Liver (tissue), 9 donors: ENCODE measurements around the gene PACS1. TPM values are rescaled to one million over a fixed set of nuclear protein-coding genes. Genes with fewer than 3 reads are reported as not detected.

ENCODE experiments used
- DNase-seq: peaks from one replicate; pipeline ENCODE4 v3.0.0-alpha.2; 2017; ENCODE audit warnings: low spot score
- H3K27ac ChIP-seq, 2 donors: one replicate each; pipeline ENCODE4 v1.7.0; 2013; ENCODE audit warnings: inconsistent platforms in 2 of 2, low read length in 2 of 2, control low read depth in 1 of 2, low read depth in 1 of 2, mild to moderate bottlenecking in 1 of 2
- H3K27me3 ChIP-seq, 4 donors: one replicate each; pipeline versions ENCODE4 v1.6.1 to v1.7.0; 2013; ENCODE audit warnings: low read length in 3 of 4, inconsistent platforms in 1 of 4, mild to moderate bottlenecking in 1 of 4, moderate library complexity in 1 of 4; ENCODE audit not compliant: control insufficient read depth in 4 of 4, insufficient read depth in 4 of 4
- H3K36me3 ChIP-seq, 4 donors: one replicate each; pipeline versions ENCODE4 v1.6.1 to v1.7.0; 2013; ENCODE audit warnings: low read length in 3 of 4, mild to moderate bottlenecking in 3 of 4, low read depth in 1 of 4, moderate library complexity in 1 of 4; ENCODE audit not compliant: control insufficient read depth in 4 of 4, insufficient read depth in 3 of 4
- H3K4me1 ChIP-seq, 4 donors: one replicate each; pipeline versions ENCODE4 v1.6.1 to v1.7.0; 2013; ENCODE audit warnings: low read length in 3 of 4, mild to moderate bottlenecking in 3 of 4, moderate library complexity in 1 of 4; ENCODE audit not compliant: control insufficient read depth in 4 of 4, insufficient read depth in 4 of 4
- H3K4me3 ChIP-seq, 3 donors: one replicate each; pipeline versions ENCODE4 v1.6.1 to v1.7.0; 2013; ENCODE audit warnings: low read length in 3 of 3, control low read depth in 1 of 3, low read depth in 1 of 3, mild to moderate bottlenecking in 1 of 3
- H3K9ac ChIP-seq, 2 donors: one replicate each; pipeline ENCODE4 v1.7.0; 2013; ENCODE audit warnings: low read length in 2 of 2, mild to moderate bottlenecking in 2 of 2, moderate library complexity in 2 of 2, control low read depth in 1 of 2, low read depth in 1 of 2
- H3K9me3 ChIP-seq, 4 donors: one replicate each; pipeline versions ENCODE4 v1.6.1 to v1.7.0; 2013; ENCODE audit warnings: low read length in 3 of 4; ENCODE audit not compliant: control insufficient read depth in 4 of 4
- ATF3 ChIP-seq: IDR thresholded peaks from 2 replicates; pipeline ENCODE4 v1.6.1; 2016; ENCODE audit warnings: antibody characterized with exemption
- EGR1 ChIP-seq, 2 donors: IDR thresholded peaks; 2 replicates each; pipeline ENCODE4 v1.6.1; 2016 to 2018; ENCODE audit warnings: antibody characterized with exemption in 2 of 2, low read depth in 2 of 2
- FOXA1 ChIP-seq: IDR thresholded peaks from 2 replicates; pipeline ENCODE4 v1.6.1; 2016; ENCODE audit warnings: antibody characterized with exemption
- FOXA2 ChIP-seq: IDR thresholded peaks from 2 replicates; pipeline ENCODE4 v1.6.1; 2016; ENCODE audit warnings: antibody characterized with exemption
- GABPA ChIP-seq, 2 donors: IDR thresholded peaks in 1 of 2; conservative IDR thresholded peaks in 1 of 2; 2 replicates each; pipeline ENCODE4 v1.6.1; 2016; ENCODE audit warnings: antibody characterized with exemption in 2 of 2, mild to moderate bottlenecking in 1 of 2, moderate library complexity in 1 of 2
- HNF4A ChIP-seq, 2 donors: conservative IDR thresholded peaks; 2 replicates each; pipeline ENCODE4 v1.6.1; 2016; ENCODE audit warnings: antibody characterized with exemption in 2 of 2, mild to moderate bottlenecking in 2 of 2
- HNF4G ChIP-seq: IDR thresholded peaks from 2 replicates; pipeline ENCODE4 v1.6.1; 2016; ENCODE audit warnings: antibody characterized with exemption
- JUND ChIP-seq, 2 donors: IDR thresholded peaks; 2 replicates each; pipeline ENCODE4 v1.6.1; 2016; ENCODE audit warnings: antibody characterized with exemption in 2 of 2
- MAX ChIP-seq: IDR thresholded peaks from 2 replicates; pipeline ENCODE4 v1.6.1; 2016; ENCODE audit warnings: antibody characterized with exemption
- NR2F2 ChIP-seq: IDR thresholded peaks from 2 replicates; pipeline ENCODE4 v1.6.1; 2016; ENCODE audit warnings: antibody characterized with exemption
- RAD21 ChIP-seq, 2 donors: IDR thresholded peaks; 2 replicates each; pipeline ENCODE4 v1.6.1; 2016; ENCODE audit warnings: antibody characterized with exemption in 2 of 2, mild to moderate bottlenecking in 2 of 2
- RXRA ChIP-seq, 2 donors: IDR thresholded peaks; 2 replicates each; pipeline ENCODE4 v1.6.1; 2017 to 2018; ENCODE audit warnings: antibody characterized with exemption in 2 of 2, mild to moderate bottlenecking in 1 of 2
- SP1 ChIP-seq: IDR thresholded peaks from 2 replicates; pipeline ENCODE4 v1.6.1; 2018; ENCODE audit warnings: antibody characterized with exemption, mild to moderate bottlenecking
- TAF1 ChIP-seq: conservative IDR thresholded peaks from 2 replicates; pipeline ENCODE4 v1.6.1; 2016; ENCODE audit warnings: antibody characterized with exemption, mild to moderate bottlenecking
- YY1 ChIP-seq: IDR thresholded peaks from 2 replicates; pipeline ENCODE4 v1.6.1; 2016; ENCODE audit warnings: antibody characterized with exemption, mild to moderate bottlenecking
- ZBTB33 ChIP-seq: IDR thresholded peaks from 2 replicates; pipeline ENCODE4 v1.6.1; 2016; ENCODE audit warnings: antibody characterized with exemption
- WGBS: extraction: QIAGEN DNeasy Blood & Tissue Kit; methylation state at CpG from one replicate; pipeline ENCODE4 v1.1.7; 2013; 5-methylcytosine and 5-hydroxymethylcytosine counted together
- polyA plus RNA-seq, 2 donors: library from polyadenylated mRNA; stranded (reverse) in 1 of 2; unstranded in 1 of 2; fragments of 200-250 nt in 1 of 2; fragments of >200 nt in 1 of 2; fragmentation: Nextera tagmentation in 1 of 2; extraction: Ambion mirVana in 1 of 2; gene quantifications; one replicate each; pipeline versions ENCODE4 v1.2.1 to v1.2.3, GENCODE V29; 2013 to 2015
- total RNA-seq, 2 donors: library from RNA; depleted of rRNA; stranded (reverse); fragments of >200 nt; gene quantifications; one replicate each; pipeline ENCODE4 v1.2.3, GENCODE V29; 2014
- TF ChIP-seq, protein P1 (sequence below): IDR thresholded peaks from 2 replicates; pipeline ENCODE4 v1.6.1; 2016; ENCODE audit warnings: antibody characterized with exemption, mild to moderate bottlenecking
- TF ChIP-seq, protein P2 (sequence below): fragments of 150-350 bp; IDR thresholded peaks from 2 replicates; pipeline ENCODE4 v1.5.1; 2017; ENCODE audit warnings: improper control_type of control experiment, low read depth, low read length; ENCODE audit not compliant: missing input control
- donor health status: healthy.
- donor health status: healthy.
- donor health status: healthy.
- donor health status: healthy.
- donor health status: healthy.

PACS1 gene
- total and polyA plus RNA-seq, 4 donors = 2.7 to 9.1 (median 7.3) TPM

GRCh38 chr11:66186470-66186869, 116.4 kb downstream of the PACS1 start:
- H3K27ac ChIP-seq = no peak overlapping the region
- TF ChIP-seq, protein P1, sequence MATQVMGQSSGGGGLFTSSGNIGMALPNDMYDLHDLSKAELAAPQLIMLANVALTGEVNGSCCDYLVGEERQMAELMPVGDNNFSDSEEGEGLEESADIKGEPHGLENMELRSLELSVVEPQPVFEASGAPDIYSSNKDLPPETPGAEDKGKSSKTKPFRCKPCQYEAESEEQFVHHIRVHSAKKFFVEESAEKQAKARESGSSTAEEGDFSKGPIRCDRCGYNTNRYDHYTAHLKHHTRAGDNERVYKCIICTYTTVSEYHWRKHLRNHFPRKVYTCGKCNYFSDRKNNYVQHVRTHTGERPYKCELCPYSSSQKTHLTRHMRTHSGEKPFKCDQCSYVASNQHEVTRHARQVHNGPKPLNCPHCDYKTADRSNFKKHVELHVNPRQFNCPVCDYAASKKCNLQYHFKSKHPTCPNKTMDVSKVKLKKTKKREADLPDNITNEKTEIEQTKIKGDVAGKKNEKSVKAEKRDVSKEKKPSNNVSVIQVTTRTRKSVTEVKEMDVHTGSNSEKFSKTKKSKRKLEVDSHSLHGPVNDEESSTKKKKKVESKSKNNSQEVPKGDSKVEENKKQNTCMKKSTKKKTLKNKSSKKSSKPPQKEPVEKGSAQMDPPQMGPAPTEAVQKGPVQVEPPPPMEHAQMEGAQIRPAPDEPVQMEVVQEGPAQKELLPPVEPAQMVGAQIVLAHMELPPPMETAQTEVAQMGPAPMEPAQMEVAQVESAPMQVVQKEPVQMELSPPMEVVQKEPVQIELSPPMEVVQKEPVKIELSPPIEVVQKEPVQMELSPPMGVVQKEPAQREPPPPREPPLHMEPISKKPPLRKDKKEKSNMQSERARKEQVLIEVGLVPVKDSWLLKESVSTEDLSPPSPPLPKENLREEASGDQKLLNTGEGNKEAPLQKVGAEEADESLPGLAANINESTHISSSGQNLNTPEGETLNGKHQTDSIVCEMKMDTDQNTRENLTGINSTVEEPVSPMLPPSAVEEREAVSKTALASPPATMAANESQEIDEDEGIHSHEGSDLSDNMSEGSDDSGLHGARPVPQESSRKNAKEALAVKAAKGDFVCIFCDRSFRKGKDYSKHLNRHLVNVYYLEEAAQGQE = no peak
- TF ChIP-seq, protein P2, sequence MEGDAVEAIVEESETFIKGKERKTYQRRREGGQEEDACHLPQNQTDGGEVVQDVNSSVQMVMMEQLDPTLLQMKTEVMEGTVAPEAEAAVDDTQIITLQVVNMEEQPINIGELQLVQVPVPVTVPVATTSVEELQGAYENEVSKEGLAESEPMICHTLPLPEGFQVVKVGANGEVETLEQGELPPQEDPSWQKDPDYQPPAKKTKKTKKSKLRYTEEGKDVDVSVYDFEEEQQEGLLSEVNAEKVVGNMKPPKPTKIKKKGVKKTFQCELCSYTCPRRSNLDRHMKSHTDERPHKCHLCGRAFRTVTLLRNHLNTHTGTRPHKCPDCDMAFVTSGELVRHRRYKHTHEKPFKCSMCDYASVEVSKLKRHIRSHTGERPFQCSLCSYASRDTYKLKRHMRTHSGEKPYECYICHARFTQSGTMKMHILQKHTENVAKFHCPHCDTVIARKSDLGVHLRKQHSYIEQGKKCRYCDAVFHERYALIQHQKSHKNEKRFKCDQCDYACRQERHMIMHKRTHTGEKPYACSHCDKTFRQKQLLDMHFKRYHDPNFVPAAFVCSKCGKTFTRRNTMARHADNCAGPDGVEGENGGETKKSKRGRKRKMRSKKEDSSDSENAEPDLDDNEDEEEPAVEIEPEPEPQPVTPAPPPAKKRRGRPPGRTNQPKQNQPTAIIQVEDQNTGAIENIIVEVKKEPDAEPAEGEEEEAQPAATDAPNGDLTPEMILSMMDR = no peak
- TF ChIP-seq FOXA1 (no peak), HNF4G (no peak), MAX (no peak), FOXA2 (no peak), TAF1 (no peak), SP1 (no peak), YY1 (no peak)
- H3K9ac ChIP-seq = no peak overlapping the region
- no peak overlapping the region for H3K4me3 ChIP-seq
- peaks cover 0 to 8% (median 5%) of the 10 kb centered on the region in 4 donors for H3K4me1 ChIP-seq
- no peak for DNase-seq
- WGBS = 97% methylated on average over 6 of the region's 6 CpGs
- H3K27me3 ChIP-seq = no peaks in the 10 kb centered on the region
- no peaks in the 10 kb centered on the region for H3K36me3 ChIP-seq
- H3K9me3 ChIP-seq = no peaks in the 10 kb centered on the region

GRCh38 chr11:66187453-66187852, 117.4 kb downstream of the PACS1 start:
- Histone ChIP-seq H3K9me3 (no peaks in the 10 kb centered on the region), H3K4me3 (no peak overlapping the region), H3K36me3 (no peaks in the 10 kb centered on the region), H3K4me1 (no peaks in the 10 kb centered on the region), H3K27me3 (no peaks in the 10 kb centered on the region), H3K9ac (no peak overlapping the region), H3K27ac (no peak overlapping the region)
- TF ChIP-seq SP1 (no peak), YY1 (no peak), ATF3 (no peak), ZBTB33 (no peak), HNF4A (conservative IDR thresholded peaks at IDR 0.05) (no peak), HNF4G (no peak), FOXA2 (no peak), MAX (no peak), JUND (IDR thresholded peaks at IDR 0.05) (no peak), TAF1 (no peak), GABPA (IDR thresholded peaks at IDR 0.05 in 1 of 2, conservative IDR thresholded peaks at IDR 0.05 in 1 of 2) (no peak), RAD21 (IDR thresholded peaks at IDR 0.05) (no peak), EGR1 (IDR thresholded peaks at IDR 0.05; ENCODE audit: low read depth in 2 of 2) (no peak), NR2F2 (no peak), RXRA (IDR thresholded peaks at IDR 0.05) (no peak), FOXA1 (no peak)
- TF ChIP-seq, protein P2 = no peak
- TF ChIP-seq, protein P1 = no peak
- WGBS = 97% methylated on average over 4 of the region's 4 CpGs
- no peak for DNase-seq
